A673 (cell line): ENCODE results near the gene SH3RF3.

Source experiments
- EZH2 ChIP-seq: fragments of 200-600 bp; sonication (generic); IDR thresholded peaks from 2 replicates; pipeline ENCODE4 v1.6.1; 2017; ENCODE audit warnings: borderline replicate concordance, low read depth, mild to moderate bottlenecking, mixed read lengths, antibody characterized with exemption, low read length; ENCODE audit not compliant: poor library complexity, severe bottlenecking
- TF ChIP-seq, protein P1 (sequence below): fragments of 300-800, 200-600 bp; sonication (generic); conservative IDR thresholded peaks from 2 replicates; pipeline ENCODE4 v1.5.1; 2017; ENCODE audit warnings: low read depth, mild to moderate bottlenecking, antibody characterized with exemption, low read length, moderate library complexity, mixed read lengths

DNA sequence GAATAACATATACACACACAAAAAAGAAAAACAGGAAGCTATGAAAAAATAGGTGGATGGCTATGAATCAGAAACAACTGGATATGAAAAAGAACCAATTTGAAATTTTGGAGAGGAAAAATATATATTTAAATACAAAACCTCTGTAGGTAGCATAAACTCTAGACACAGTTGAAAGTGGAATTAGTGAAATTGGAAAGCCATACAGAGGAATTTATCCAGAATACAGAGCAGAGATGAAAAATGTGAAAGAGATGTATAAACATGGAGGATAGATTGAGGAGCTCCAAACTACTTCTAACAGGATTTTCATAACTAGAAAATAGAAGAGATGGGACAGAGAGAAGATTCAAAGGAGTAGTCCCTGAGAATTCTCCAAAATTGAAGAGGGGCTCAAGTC lies 315.9 kb downstream of the SH3RF3 start:
- TF ChIP-seq, protein P1, sequence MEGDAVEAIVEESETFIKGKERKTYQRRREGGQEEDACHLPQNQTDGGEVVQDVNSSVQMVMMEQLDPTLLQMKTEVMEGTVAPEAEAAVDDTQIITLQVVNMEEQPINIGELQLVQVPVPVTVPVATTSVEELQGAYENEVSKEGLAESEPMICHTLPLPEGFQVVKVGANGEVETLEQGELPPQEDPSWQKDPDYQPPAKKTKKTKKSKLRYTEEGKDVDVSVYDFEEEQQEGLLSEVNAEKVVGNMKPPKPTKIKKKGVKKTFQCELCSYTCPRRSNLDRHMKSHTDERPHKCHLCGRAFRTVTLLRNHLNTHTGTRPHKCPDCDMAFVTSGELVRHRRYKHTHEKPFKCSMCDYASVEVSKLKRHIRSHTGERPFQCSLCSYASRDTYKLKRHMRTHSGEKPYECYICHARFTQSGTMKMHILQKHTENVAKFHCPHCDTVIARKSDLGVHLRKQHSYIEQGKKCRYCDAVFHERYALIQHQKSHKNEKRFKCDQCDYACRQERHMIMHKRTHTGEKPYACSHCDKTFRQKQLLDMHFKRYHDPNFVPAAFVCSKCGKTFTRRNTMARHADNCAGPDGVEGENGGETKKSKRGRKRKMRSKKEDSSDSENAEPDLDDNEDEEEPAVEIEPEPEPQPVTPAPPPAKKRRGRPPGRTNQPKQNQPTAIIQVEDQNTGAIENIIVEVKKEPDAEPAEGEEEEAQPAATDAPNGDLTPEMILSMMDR: no peak
- TF ChIP-seq EZH2: no peak
